H1 (cell line): ENCODE results near the gene ATP9B. TPM values are rescaled to one million over a fixed set of nuclear protein-coding genes. Genes with fewer than 3 reads are reported as not detected.

ENCODE experiments used
- CTCF ChIA-PET: fragments of 300-600 bp; sonication (Branson Sonifier 250); formaldehyde crosslinking; loops from one replicate; lab custom pipeline; 2021; ENCODE audit not compliant: partially characterized antibody; lab: Charles Lee
- POLR2A ChIA-PET: fragments of 300-600 bp; sonication (Branson Sonifier 250); formaldehyde crosslinking; loops from one replicate; lab custom pipeline; 2021; ENCODE audit warnings: inconsistent platforms; ENCODE audit not compliant: partially characterized antibody; lab: Charles Lee
- DNase-seq, 2 experiments: peaks; one replicate each; pipeline versions ENCODE4 v3.0.0 to v3.0.0-alpha.2; 2010 to 2022; ENCODE audit warnings: low spot score in 2 of 2, low read depth in 1 of 2, mixed read lengths in 1 of 2
- FAIRE-seq: peaks from 2 replicates; lab custom pipeline; 2011; peaks lifted over from hg19 to GRCh38; lab: Jason Lieb, UNC
- H2AFZ ChIP-seq: 2 replicates; pipeline ENCODE4 v1.8.1; 2012; ENCODE audit warnings: low read length, inconsistent platforms
- H2AK5ac ChIP-seq: 2 replicates; pipeline ENCODE4 v1.6.1; 2013; ENCODE audit warnings: low read depth, low read length
- H2BK120ac ChIP-seq: replicated peaks from 2 replicates; pipeline ENCODE3; 2013; ENCODE audit warnings: low read depth, low read length, inconsistent platforms
- H2BK12ac ChIP-seq: 2 replicates; pipeline ENCODE4 v1.6.1; 2013; ENCODE audit warnings: low read depth, low read length
- H2BK15ac ChIP-seq: 2 replicates; pipeline ENCODE4 v1.6.1; 2013; ENCODE audit warnings: low read length
- H2BK20ac ChIP-seq: 2 replicates; pipeline ENCODE4 v1.6.1; 2013; ENCODE audit warnings: low read length
- H2BK5ac ChIP-seq: 2 replicates; pipeline ENCODE4 v1.6.1; 2013; ENCODE audit warnings: low read depth, low read length
- H3K14ac ChIP-seq: 2 replicates; pipeline ENCODE4 v1.6.1; 2013; ENCODE audit warnings: inconsistent platforms; ENCODE audit not compliant: insufficient read length
- H3K18ac ChIP-seq: 2 replicates; pipeline ENCODE4 v1.6.1; 2013; ENCODE audit warnings: low read length; ENCODE audit errors: extremely low read depth
- H3K23ac ChIP-seq: 2 replicates; pipeline ENCODE4 v1.6.1; 2013; ENCODE audit warnings: inconsistent platforms; ENCODE audit not compliant: insufficient read length
- H3K23me2 ChIP-seq: 2 replicates; pipeline ENCODE4 v1.6.1; 2013; ENCODE audit warnings: low read depth, low read length
- H3K27ac ChIP-seq: 2 replicates; pipeline ENCODE4 v1.6.1; 2011; ENCODE audit warnings: low read depth, low read length, inconsistent platforms
- H3K27me3 ChIP-seq, 4 experiments: replicated peaks in 1 of 4; 1 replicate in 1 of 4; 2 replicates in 3 of 4; pipeline versions ENCODE4 v1.6.1 to v1.8.1; 2011 to 2013; ENCODE audit warnings: low read length in 3 of 4, mild to moderate bottlenecking in 3 of 4, inconsistent platforms in 2 of 4, mixed read lengths in 2 of 4, moderate library complexity in 1 of 4; ENCODE audit not compliant: control insufficient read depth in 3 of 4, insufficient read depth in 3 of 4; ENCODE audit errors: extremely low read depth in 1 of 4
- H3K36me3 ChIP-seq, 4 experiments: 2 replicates each; pipeline versions ENCODE4 v1.6.1 to v1.8.1; 2011 to 2013; ENCODE audit warnings: mild to moderate bottlenecking in 4 of 4, low read length in 3 of 4, moderate library complexity in 2 of 4, control low read depth in 1 of 4, inconsistent platforms in 1 of 4; ENCODE audit not compliant: insufficient read depth in 4 of 4, control insufficient read depth in 2 of 4
- H3K4ac ChIP-seq: replicated peaks from 2 replicates; pipeline ENCODE3; 2013; ENCODE audit warnings: low read length, low read depth, mixed read lengths, inconsistent platforms; ENCODE audit not compliant: insufficient read length
- H3K4me1 ChIP-seq, 4 experiments: replicated peaks in 1 of 4; 1 replicate in 1 of 4; 2 replicates in 3 of 4; pipeline versions ENCODE4 v1.6.1 to v1.8.1; 2011 to 2013; ENCODE audit warnings: low read length in 3 of 4, inconsistent platforms in 2 of 4, mixed read lengths in 1 of 4; ENCODE audit not compliant: insufficient read depth in 4 of 4, control insufficient read depth in 3 of 4
- H3K4me2 ChIP-seq, 2 experiments: 2 replicates each; pipeline versions ENCODE4 v1.6.1 to v1.8.1; 2011 to 2013; ENCODE audit warnings: low read depth in 2 of 2, low read length in 2 of 2, control low read depth in 1 of 2, inconsistent platforms in 1 of 2, mild to moderate bottlenecking in 1 of 2; ENCODE audit not compliant: insufficient read depth in 1 of 2
- H3K4me3 ChIP-seq, 4 experiments: fragments of 200-600, 300-600 bp in 1 of 4; sonication (generic), shearing (Covaris generic), sonication (Bioruptor Twin) in 1 of 4; 2 replicates each; pipeline versions ENCODE4 v1.5.1 to v1.8.1; 2011 to 2016; ENCODE audit warnings: low read length in 4 of 4, low read depth in 3 of 4, control low read depth in 2 of 4, inconsistent platforms in 2 of 4, mild to moderate bottlenecking in 2 of 4, mixed read lengths in 1 of 4, moderate library complexity in 1 of 4; ENCODE audit not compliant: insufficient read depth in 2 of 4; ENCODE audit errors: extremely low read depth in 1 of 4
- H3K56ac ChIP-seq: replicated peaks from 2 replicates; pipeline ENCODE3; 2013; ENCODE audit warnings: low read depth, mild to moderate bottlenecking, mixed read lengths, low read length, inconsistent platforms; ENCODE audit not compliant: insufficient read length
- H3K79me1 ChIP-seq: 2 replicates; pipeline ENCODE4 v1.6.1; 2013; ENCODE audit warnings: low read depth, low read length, control low read depth
- H3K79me2 ChIP-seq, 2 experiments: 2 replicates each; pipeline versions ENCODE4 v1.6.1 to v1.8.1; 2012 to 2013; ENCODE audit warnings: low read length in 2 of 2, mild to moderate bottlenecking in 2 of 2, inconsistent platforms in 1 of 2; ENCODE audit not compliant: insufficient read depth in 2 of 2, control insufficient read depth in 1 of 2
- H3K9ac ChIP-seq, 4 experiments: replicated peaks in 1 of 4; 1 replicate in 1 of 4; 2 replicates in 3 of 4; pipeline versions ENCODE4 v1.6.1 to v1.8.1; 2011 to 2013; ENCODE audit warnings: low read depth in 3 of 4, low read length in 3 of 4, control low read depth in 2 of 4, mild to moderate bottlenecking in 2 of 4, moderate library complexity in 2 of 4, inconsistent platforms in 1 of 4; ENCODE audit errors: extremely low read depth in 1 of 4
- H3K9me3 ChIP-seq, 2 experiments: 2 replicates each; pipeline versions ENCODE4 v1.6.1 to v1.8.1; 2012 to 2013; ENCODE audit warnings: mild to moderate bottlenecking in 2 of 2, moderate library complexity in 2 of 2, control low read depth in 1 of 2, inconsistent platforms in 1 of 2, low read depth in 1 of 2, low read length in 1 of 2, mixed read lengths in 1 of 2; ENCODE audit not compliant: insufficient read depth in 2 of 2
- H4K20me1 ChIP-seq, 2 experiments: replicated peaks in 1 of 2; 2 replicates each; pipeline versions ENCODE3 to v1.8.1; 2011 to 2013; ENCODE audit warnings: inconsistent platforms in 2 of 2, low read length in 2 of 2, mild to moderate bottlenecking in 1 of 2; ENCODE audit not compliant: insufficient read depth in 2 of 2, control insufficient read depth in 1 of 2
- H4K5ac ChIP-seq: 2 replicates; pipeline ENCODE4 v1.6.1; 2013; ENCODE audit warnings: low read length, low read depth, mixed read lengths, inconsistent platforms; ENCODE audit not compliant: insufficient read length
- H4K8ac ChIP-seq: 2 replicates; pipeline ENCODE4 v1.8.0; 2013; ENCODE audit warnings: mild to moderate bottlenecking, moderate library complexity, low read length, inconsistent platforms; ENCODE audit not compliant: insufficient read depth; ENCODE audit errors: extremely low read depth
- H4K91ac ChIP-seq: replicated peaks from 2 replicates; pipeline ENCODE3; 2013; ENCODE audit warnings: low read length, mixed read lengths, inconsistent platforms; ENCODE audit not compliant: insufficient read length
- ASH2L ChIP-seq: fragments of 200-600, 300-600 bp; sonication (generic); IDR thresholded peaks from one replicate; pipeline ENCODE4 v1.7.1; 2017; ENCODE audit warnings: low read length
- BRCA1 ChIP-seq: IDR thresholded peaks from 2 replicates; pipeline ENCODE4 v1.6.1; 2012; ENCODE audit warnings: low read depth, low read length, improper control_type of control experiment
- CBX5 ChIP-seq: fragments of 300-800, 300-1000 bp; sonication (generic); IDR thresholded peaks from 2 replicates; pipeline ENCODE4 v1.7.1; 2016; ENCODE audit warnings: antibody characterized with exemption, low read length, low read depth
- EP300 ChIP-seq, 2 experiments: IDR thresholded peaks; 1 replicate in 1 of 2; 2 replicates in 1 of 2; pipeline ENCODE4 v1.6.1; 2011 to 2012; ENCODE audit warnings: low read depth in 2 of 2, low read length in 2 of 2, mild to moderate bottlenecking in 2 of 2, borderline replicate concordance in 1 of 2, inconsistent platforms in 1 of 2, moderate library complexity in 1 of 2
- EZH2 ChIP-seq: fragments of 200-600 bp; sonication (generic); IDR thresholded peaks from 2 replicates; pipeline ENCODE4 v1.7.1; 2012; ENCODE audit warnings: low read depth, mild to moderate bottlenecking, moderate library complexity, low read length, inconsistent platforms; ENCODE audit not compliant: severe bottlenecking
- KDM1A ChIP-seq: fragments of 200-600, 300-600 bp; sonication (generic); IDR thresholded peaks from 2 replicates; pipeline ENCODE4 v1.7.1; 2016; ENCODE audit warnings: mild to moderate bottlenecking, low read length, borderline replicate concordance
- KDM5A ChIP-seq: fragments of 200-600 bp; IDR thresholded peaks from 2 replicates; pipeline ENCODE4 v1.7.1; 2012; ENCODE audit warnings: mild to moderate bottlenecking, low read length, inconsistent platforms, mixed read lengths
- NANOG ChIP-seq: IDR thresholded peaks from 2 replicates; pipeline ENCODE4 v1.6.1; 2011; ENCODE audit warnings: low read length, low read depth, mild to moderate bottlenecking, inconsistent platforms; ENCODE audit not compliant: insufficient read depth, poor library complexity, severe bottlenecking
- NRF1 ChIP-seq: IDR thresholded peaks from 2 replicates; pipeline ENCODE4 v1.6.1; 2011; ENCODE audit warnings: mild to moderate bottlenecking, low read depth, low read length, improper control_type of control experiment
- PHF8 ChIP-seq: fragments of 200-600 bp; sonication (generic); conservative IDR thresholded peaks from 2 replicates; pipeline ENCODE4 v1.7.1; 2012; ENCODE audit warnings: low read depth, mild to moderate bottlenecking, inconsistent platforms, low read length, moderate library complexity
- SIRT6 ChIP-seq: IDR thresholded peaks from one replicate; pipeline ENCODE4 v1.7.1; 2012; ENCODE audit warnings: low read length, inconsistent platforms
- SP2 ChIP-seq: IDR thresholded peaks from 2 replicates; pipeline ENCODE4 v1.6.1; 2012; ENCODE audit warnings: mild to moderate bottlenecking, low read length, inconsistent platforms
- SP4 ChIP-seq: IDR thresholded peaks from 2 replicates; pipeline ENCODE4 v1.6.1; 2012; ENCODE audit warnings: low read length, inconsistent platforms
- TEAD4 ChIP-seq: IDR thresholded peaks from 2 replicates; pipeline ENCODE4 v1.6.1; 2012; ENCODE audit warnings: low read depth, low read length, inconsistent platforms, mixed read lengths
- WGBS, 2 experiments: shearing (Covaris generic) in 1 of 2; methylation state at CpG; one replicate each; pipeline versions ENCODE4 v1.1.6 to v1.1.7; 2013 to 2015; ENCODE audit warnings: low lambda C conversion rate in 2 of 2, mixed read lengths in 2 of 2, inconsistent platforms in 1 of 2, low coverage in 1 of 2, missing lambda C conversion rate in 1 of 2; ENCODE audit not compliant: insufficient replicate concordance in 2 of 2, insufficient coverage in 1 of 2, insufficient read length in 1 of 2; ENCODE audit errors: extremely low coverage in 1 of 2, missing lambda C conversion rate in 1 of 2; 5-methylcytosine and 5-hydroxymethylcytosine counted together
- polyA plus RNA-seq, 7 experiments: library from polyadenylated mRNA; depleted of rRNA in 3 of 7; stranded (reverse) in 5 of 7; unstranded in 2 of 7; fragments of >200 nt in 5 of 7; fragments of 200-250 nt in 2 of 7; gene quantifications; 1 replicate in 5 of 7; 2 replicates in 1 of 7; 4 replicates in 1 of 7; pipeline versions ENCODE4 v1.2.1 to v1.2.3, GENCODE V29; 2011 to 2013; ENCODE audit warnings: missing spikeins in 2 of 7, mixed read lengths in 2 of 7
- total RNA-seq: library from RNA; stranded (reverse); fragmentation: NEBNext Ultra II Directional; extraction: Animal tissue kit (Norgen Biotek cat#: 25700); gene quantifications from 2 replicates; pipeline ENCODE4 v1.2.1, GENCODE V29; 2021

The ATP9B gene
- total and polyA plus RNA-seq, 2 of the 8 experiments (the other 6 are each of a cell fraction or from before 2014, with no cell fraction given) = 15.1 to 21.7 TPM

GRCh38 chr18:79371561-79372121 is 302.4 kb downstream of the ATP9B start:
- Histone ChIP-seq H2AK5ac (no peak overlapping the region), H2AFZ (no peak overlapping the region), H3K9me3 (no peaks in the 10 kb centered on the region; a peak in 1 of 4 replicates), H3K4me3 (no peak overlapping the region), H2BK120ac (no peak overlapping the region), H3K14ac (no peak overlapping the region), H2BK12ac (no peak overlapping the region), H2BK5ac (no peak overlapping the region), H3K23ac (no peak overlapping the region), H3K27me3 (no peaks in the 10 kb centered on the region), H3K23me2 (no peaks in the 10 kb centered on the region), H3K36me3 (no peaks in the 10 kb centered on the region; a peak in 1 of 8 replicates), H3K18ac (no peak overlapping the region), H3K4ac (no peak overlapping the region), H2BK20ac (no peak overlapping the region), H3K27ac (no peak overlapping the region), H4K20me1 (peaks cover 0 to 1% of the 10 kb centered on the region in 2 experiments), H3K4me2 (no peak overlapping the region), H3K79me2 (no peaks in the 10 kb centered on the region), H3K56ac (no peak overlapping the region), H3K4me1 (no peaks in the 10 kb centered on the region), H3K79me1 (no peaks in the 10 kb centered on the region), H2BK15ac (no peak overlapping the region), H4K5ac (no peak overlapping the region), H3K9ac (no peak overlapping the region), H4K8ac (no peak overlapping the region), H4K91ac (no peak overlapping the region)
- CTCF ChIA-PET = interaction anchor here (1.8 kb wide), 1 partner anchor 9 kb away, joined by 5 read pairs; no protein-coding TSS in a partner anchor
- WGBS, 2 experiments = 89% methylated on average over 14 of the region's 14 CpGs; no CpG with 5 or more reads in 1 of the 2 experiments
- FAIRE-seq = no peak
- TF ChIP-seq EP300 (IDR thresholded peaks at IDR 0.05; ENCODE audit: borderline replicate concordance in 1 of 2, low read depth in 2 of 2, low read length in 2 of 2) (no peak), ASH2L (no peak), EZH2 (no peak), PHF8 (no peak), CBX5 (no peak), SIRT6 (no peak), SP4 (no peak), KDM5A (no peak), SP2 (no peak), TEAD4 (no peak), BRCA1 (no peak), KDM1A (no peak), NANOG (no peak), NRF1 (no peak)
- POLR2A ChIA-PET = no interaction called here
- DNase-seq = no peak
